MCF 10A (cell line): Measurements from ENCODE around the gene TSR3. TPM values are rescaled to one million over a fixed set of nuclear protein-coding genes. Genes with fewer than 3 reads are reported as not detected.

Experiments used
- BruUV-seq: library from RNA; stranded (reverse); fragments of 400-500 nt; replicated peaks from 2 replicates; lab custom pipeline; 2021; lab: Mats Ljungman, UMichigan
- CTCF ChIA-PET: fragments of 300-600 bp; sonication (Branson Sonifier 250); formaldehyde crosslinking; extraction: SDS; loops from one replicate; lab custom pipeline; 2021; ENCODE audit warnings: antibody characterized with exemption, inconsistent platforms; lab: Yijun Ruan, JAX
- POLR2A ChIA-PET: fragments of 300-600, 350-650 bp; sonication (Branson Sonifier 250); formaldehyde crosslinking; extraction: SDS; loops from one replicate; lab custom pipeline; 2020; ENCODE audit warnings: antibody characterized with exemption, inconsistent platforms; lab: Yijun Ruan, JAX
- DNase-seq: peaks from one replicate; pipeline ENCODE4 v3.0.0-alpha.2; 2018; ENCODE audit not compliant: unreplicated experiment
- H3K27ac Mint-ChIP-seq: one replicate; pipeline ENCODE4 v1.8.0; 2022; ENCODE audit warnings: mild to moderate bottlenecking, low read depth, mixed read lengths; ENCODE audit not compliant: unreplicated experiment
- H3K27me3 Mint-ChIP-seq: one replicate; pipeline ENCODE4 v1.8.0; 2022; ENCODE audit warnings: mixed read lengths; ENCODE audit not compliant: insufficient read depth, unreplicated experiment
- H3K36me3 Mint-ChIP-seq: one replicate; pipeline ENCODE4 v1.8.0; 2022; ENCODE audit warnings: mild to moderate bottlenecking, moderate library complexity, mixed read lengths; ENCODE audit not compliant: insufficient read depth, unreplicated experiment
- H3K4me1 Mint-ChIP-seq: one replicate; pipeline ENCODE4 v1.8.0; 2022; ENCODE audit warnings: mixed read lengths; ENCODE audit not compliant: insufficient read depth, unreplicated experiment
- H3K4me3 Mint-ChIP-seq: one replicate; pipeline ENCODE4 v1.8.0; 2022; ENCODE audit warnings: mild to moderate bottlenecking, moderate library complexity, mixed read lengths; ENCODE audit not compliant: unreplicated experiment
- H3K9me3 Mint-ChIP-seq: one replicate; pipeline ENCODE4 v1.8.0; 2022; ENCODE audit warnings: mixed read lengths; ENCODE audit not compliant: unreplicated experiment
- CTCF ChIP-seq: fragments of 200-600 bp; IDR thresholded peaks from one replicate; pipeline ENCODE4 v1.8.0; 2022; ENCODE audit warnings: antibody characterized with exemption, mild to moderate bottlenecking; ENCODE audit not compliant: unreplicated experiment
- intact Hi-C: fragments of 100-400 bp; cut with micrococcal nuclease; formaldehyde crosslinking; loops from 2 replicates; pipeline ENCODE4 v1.14.1; 2022
- total RNA-seq: library from RNA; stranded (reverse); gene quantifications from 2 replicates; pipeline ENCODE4 v1.2.3, GENCODE V29; 2022

The TSR3 gene
- total RNA-seq, 1 experiment from 2014 or later, result 49.6 TPM

GRCh38 chr16:1333149-1333812 lies 18.4 kb downstream of the TSR3 start, which contains the start of gene BAIAP3:
BAIAP3 (plus strand) TSS chr16:1333645; CDS start chr16:1338550, 4,905 bp downstream.
- Mint-ChIP-seq H3K4me3 (no peak within 1 kb of the TSS), H3K27ac (no peak within 1 kb of the TSS), H3K27me3 (peaks cover 13% of the 10 kb centered on the region), H3K36me3 (no peaks in the 10 kb centered on the region), H3K4me1 (no peaks in the 10 kb centered on the region), H3K9me3 (no peaks in the 10 kb centered on the region)
- intact Hi-C loops, result no loop called here
- no peak for TF ChIP-seq CTCF
- ChIA-PET CTCF (no interaction called here), POLR2A (no interaction called here)
- no TSS peak for BruUV-seq
- DNase-seq, result no peak

GRCh38 chr16:1332618-1333148 lies 19.0 kb downstream of the TSR3 start:
- no peak overlapping the region for H3K4me3 Mint-ChIP-seq
- POLR2A ChIA-PET, result no interaction called here
- no peak for TF ChIP-seq CTCF

GRCh38 chr16:1331712-1332617 lies 19.7 kb downstream of the TSR3 start:
- BruUV-seq, result no TSS peak
- ChIA-PET POLR2A (no interaction called here), CTCF (interaction anchor here (1.0 kb wide), 1 partner anchor 11 kb away, joined by 3 read pairs; no protein-coding TSS in a partner anchor)
- H3K27me3 Mint-ChIP-seq, result peaks cover 13% of the 10 kb centered on the region
- H3K4me1 Mint-ChIP-seq, result no peaks in the 10 kb centered on the region
- H3K27ac Mint-ChIP-seq, result no peak overlapping the region
- H3K36me3 Mint-ChIP-seq, result no peaks in the 10 kb centered on the region
- intact Hi-C loops, result no loop called here
- H3K9me3 Mint-ChIP-seq, result no peaks in the 10 kb centered on the region
- TF ChIP-seq CTCF, result no peak
- DNase-seq, result no peak
- H3K4me3 Mint-ChIP-seq, result no peak overlapping the region

More at GRCh38 chr16:1332618-1333148, 19.0 kb downstream of the TSR3 start:
- no peak for DNase-seq
- no TSS peak for BruUV-seq
- H3K27ac Mint-ChIP-seq, result no peak overlapping the region
- intact Hi-C loops, result no loop called here
- no peaks in the 10 kb centered on the region for H3K9me3 Mint-ChIP-seq
- H3K27me3 Mint-ChIP-seq, result peaks cover 13% of the 10 kb centered on the region
- no peaks in the 10 kb centered on the region for H3K36me3 Mint-ChIP-seq
- no peaks in the 10 kb centered on the region for H3K4me1 Mint-ChIP-seq
- CTCF ChIA-PET, result no interaction called here
